ENCODE results near the gene CREB5.

CREB5 gene

GRCh38 chr7:28509251-28510025, 97.1 kb downstream of the CREB5 start:
- FAIRE-seq (no peak), DNase-seq (ENCODE audit: insufficient read length, low spot score) (no peak)
- no peak for TF ChIP-seq POLR2A (IDR thresholded peaks at IDR 0.05; ENCODE audit: low read depth, low read length)

GRCh38 chr7:28510026-28510369, 97.7 kb downstream of the CREB5 start:
- no peak for TF ChIP-seq POLR2A (IDR thresholded peaks at IDR 0.05; ENCODE audit: low read depth, low read length)
- FAIRE-seq = no peak

GRCh38 chr7:28512668-28513440, 100.5 kb downstream of the CREB5 start:
- TF ChIP-seq POLR2A (IDR thresholded peaks at IDR 0.05; ENCODE audit: low read depth, low read length) = no peak
- FAIRE-seq = no peak
- DNase-seq (ENCODE audit: insufficient read length, low spot score) = no peak

More at GRCh38 chr7:28510026-28510369, 97.7 kb downstream of the CREB5 start:
- no peak for DNase-seq (ENCODE audit: insufficient read length, low spot score)

GRCh38 chr7:28516390-28517172, 104.3 kb downstream of the CREB5 start:
- no peak for TF ChIP-seq POLR2A (IDR thresholded peaks at IDR 0.05; ENCODE audit: low read depth, low read length)
- DNase-seq (ENCODE audit: insufficient read length, low spot score) (no peak), FAIRE-seq (no peak)

GRCh38 chr7:28517206-28517605, 104.9 kb downstream of the CREB5 start:
- DNase-seq (ENCODE audit: insufficient read length, low spot score) = no peak
- TF ChIP-seq POLR2A (IDR thresholded peaks at IDR 0.05; ENCODE audit: low read depth, low read length) = no peak
- no peak for FAIRE-seq

GRCh38 chr7:28517606-28518005, 105.3 kb downstream of the CREB5 start:
- FAIRE-seq = no peak
- TF ChIP-seq POLR2A (IDR thresholded peaks at IDR 0.05; ENCODE audit: low read depth, low read length) = no peak
- DNase-seq (ENCODE audit: insufficient read length, low spot score) = no peak

- FAIRE-seq (no peak), DNase-seq (ENCODE audit: insufficient read length, low spot score) (no peak)
- no peak for TF ChIP-seq POLR2A (IDR thresholded peaks at IDR 0.05; ENCODE audit: low read depth, low read length)
These were observed 108.0 kb downstream of the CREB5 start for GRCh38 chr7:28520074-28521015.

- TF ChIP-seq POLR2A (IDR thresholded peaks at IDR 0.05; ENCODE audit: low read depth, low read length) = no peak
- FAIRE-seq = no peak
- DNase-seq (ENCODE audit: insufficient read length, low spot score) = no peak
These were observed 112.7 kb downstream of the CREB5 start for GRCh38 chr7:28524978-28525377.

GRCh38 chr7:28528899-28529298, 116.6 kb downstream of the CREB5 start:
- DNase-seq (ENCODE audit: insufficient read length, low spot score) (no peak), FAIRE-seq (no peak)
- no peak for TF ChIP-seq POLR2A (IDR thresholded peaks at IDR 0.05; ENCODE audit: low read depth, low read length)

GRCh38 chr7:28529755-28530154, 117.4 kb downstream of the CREB5 start:
- DNase-seq (ENCODE audit: insufficient read length, low spot score) = no peak
- TF ChIP-seq POLR2A (IDR thresholded peaks at IDR 0.05; ENCODE audit: low read depth, low read length) = no peak
- no peak for FAIRE-seq

GRCh38 chr7:28530175-28530802, 118.0 kb downstream of the CREB5 start:
- FAIRE-seq (no peak), DNase-seq (ENCODE audit: insufficient read length, low spot score) (no peak)
- no peak for TF ChIP-seq POLR2A (IDR thresholded peaks at IDR 0.05; ENCODE audit: low read depth, low read length)

GRCh38 chr7:28530803-28531175, 118.5 kb downstream of the CREB5 start:
- TF ChIP-seq POLR2A (IDR thresholded peaks at IDR 0.05; ENCODE audit: low read depth, low read length) = no peak
- no peak for FAIRE-seq
- DNase-seq (ENCODE audit: insufficient read length, low spot score) = no peak

- no peak for FAIRE-seq
- no peak for DNase-seq (ENCODE audit: insufficient read length, low spot score)
- no peak for TF ChIP-seq POLR2A (IDR thresholded peaks at IDR 0.05; ENCODE audit: low read depth, low read length)
These were observed 119.0 kb downstream of the CREB5 start for GRCh38 chr7:28531291-28531690.
